ENCODE results near the gene KCNIP4. TPM values are rescaled to one million over a fixed set of nuclear protein-coding genes. Genes with fewer than 3 reads are reported as not detected.
A peak's percentile ranks its signal among the peaks of the same experiment; 100 is the strongest.

KCNIP4 gene
- total RNA-seq, 1 donor from 2014 or later: 8.7 TPM

DNA sequence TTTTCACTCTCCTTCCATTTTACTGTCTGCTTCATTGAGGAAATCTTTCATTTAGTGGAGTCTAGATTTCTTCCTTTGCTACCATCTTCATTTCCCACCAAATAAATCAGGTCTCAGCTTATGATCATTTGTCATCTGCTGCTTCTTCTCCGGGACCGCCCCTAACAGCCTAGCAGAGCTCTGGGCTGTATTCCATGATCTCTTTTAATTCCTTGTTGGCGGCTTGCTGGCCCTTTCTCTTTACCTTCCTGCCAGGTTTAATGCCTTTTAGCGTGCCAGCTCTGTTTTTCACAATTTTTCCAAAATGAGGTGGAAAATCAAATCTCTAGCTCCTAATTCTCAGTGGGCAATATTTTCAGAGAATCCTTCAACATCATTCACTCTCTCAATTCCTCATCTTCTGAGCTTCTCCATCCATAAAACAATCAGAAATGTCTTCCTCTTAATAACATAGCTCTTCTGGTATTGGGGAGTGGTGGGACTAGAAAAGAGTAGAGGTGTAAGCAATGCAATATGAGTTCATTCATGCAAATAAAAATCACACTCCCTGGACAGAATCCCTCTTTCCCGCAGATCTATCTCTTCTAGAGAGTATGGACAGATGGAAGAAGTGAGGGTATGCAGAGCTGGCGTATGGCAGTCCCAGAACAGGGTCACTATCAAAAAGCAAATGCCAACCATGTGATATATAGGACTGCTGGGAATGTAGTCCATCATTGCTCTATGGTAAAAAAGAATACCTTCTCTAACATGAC is 491.3 kb downstream of the KCNIP4 start:
- DNase-seq (ENCODE audit: low read depth): no peak

- DNase-seq (ENCODE audit: low read depth): no peak
These were observed 493.7 kb downstream of the KCNIP4 start for GRCh38 chr4:21454831-21455230.

GRCh38 chr4:21454201-21454600 is 494.4 kb downstream of the KCNIP4 start:
- peak; percentile 63 for DNase-seq (ENCODE audit: low read depth)

DNA sequence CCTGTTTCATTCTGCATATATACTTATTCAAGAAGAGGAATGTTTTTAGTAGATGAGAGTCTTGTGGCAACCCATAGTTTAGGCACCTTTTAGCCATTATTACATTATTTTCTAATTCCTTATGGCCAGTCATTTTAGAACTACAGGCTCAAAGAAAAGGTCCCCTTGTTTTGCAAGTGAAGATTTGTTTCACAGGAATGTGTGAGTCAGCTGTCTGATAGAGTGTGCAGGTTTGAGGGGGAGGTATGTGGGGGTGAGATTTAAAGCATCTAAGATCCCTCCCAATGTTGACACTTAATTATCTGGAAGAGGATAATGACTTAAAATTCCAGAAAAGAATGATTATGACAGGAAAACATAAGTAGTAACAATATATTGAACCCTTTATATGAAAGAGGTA is 495.6 kb downstream of the KCNIP4 start:
- peak; percentile 79 for DNase-seq (ENCODE audit: low read depth)

DNA sequence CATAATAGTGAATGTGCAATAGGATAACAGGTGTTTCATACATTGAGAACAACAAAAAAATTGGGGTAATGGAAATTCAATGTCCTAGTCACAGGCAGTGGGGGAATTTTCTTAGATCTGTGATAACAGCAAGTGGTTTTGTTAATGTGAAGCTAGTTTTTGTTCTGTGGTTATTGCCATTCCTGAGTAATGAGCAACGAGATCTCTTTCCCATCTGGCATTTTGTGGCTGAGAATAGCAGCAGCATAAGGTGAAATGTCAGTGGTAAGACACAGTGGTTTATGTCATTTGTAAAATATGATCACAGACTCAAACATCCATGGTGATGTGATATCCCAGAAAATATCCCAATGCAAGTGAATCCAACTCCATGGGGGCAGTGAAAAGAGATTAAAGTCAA is 497.5 kb downstream of the KCNIP4 start:
- DNase-seq (ENCODE audit: low read depth): peak; percentile 96

GRCh38 chr4:21450331-21450730 is 498.2 kb downstream of the KCNIP4 start:
- no peak for DNase-seq (ENCODE audit: low read depth)

DNA sequence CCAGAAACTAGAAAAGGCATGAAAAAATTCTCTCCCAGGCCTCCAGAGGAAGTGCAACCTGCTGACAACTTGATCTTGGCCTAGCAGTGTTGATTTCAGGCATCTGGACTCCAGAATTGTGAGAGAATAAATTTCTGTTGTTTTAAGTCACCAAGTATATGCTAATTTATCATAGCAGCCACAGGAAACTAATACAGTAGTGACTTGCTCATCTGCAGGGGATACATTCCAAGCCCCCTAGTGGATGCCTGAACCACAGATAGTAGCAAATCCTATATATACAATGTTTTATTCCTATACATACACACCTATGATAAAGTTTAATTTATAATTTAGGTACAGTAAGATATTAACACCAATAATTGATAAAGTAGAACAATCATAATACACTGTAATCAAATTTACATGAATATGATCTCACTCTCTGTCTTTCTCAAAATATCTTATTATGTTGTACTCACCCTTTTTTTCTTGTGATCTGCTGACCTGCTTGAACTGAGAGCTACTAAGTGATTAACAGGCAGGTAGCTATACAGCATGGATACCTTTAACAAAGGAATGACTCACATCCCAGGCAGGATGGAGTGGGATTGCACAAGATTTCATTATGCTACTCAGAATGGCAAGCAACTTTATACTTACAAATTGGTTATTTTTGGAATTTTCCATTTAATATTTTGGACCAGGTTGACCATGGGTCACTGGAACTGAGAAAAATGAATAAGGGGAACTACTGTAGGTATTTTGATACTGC is 501.1 kb downstream of the KCNIP4 start:
- DNase-seq (ENCODE audit: low read depth): peak; percentile 92

GRCh38 chr4:21420166-21420565 is 528.4 kb downstream of the KCNIP4 start:
- DNase-seq (ENCODE audit: low read depth): no peak

GRCh38 chr4:21415728-21416127 is 532.8 kb downstream of the KCNIP4 start:
- DNase-seq (ENCODE audit: low read depth): no peak

- DNase-seq (ENCODE audit: low read depth): no peak
These were observed 534.7 kb downstream of the KCNIP4 start for GRCh38 chr4:21413807-21414370.

GRCh38 chr4:21411086-21411485 is 537.5 kb downstream of the KCNIP4 start:
- no peak for DNase-seq (ENCODE audit: low read depth)

DNA sequence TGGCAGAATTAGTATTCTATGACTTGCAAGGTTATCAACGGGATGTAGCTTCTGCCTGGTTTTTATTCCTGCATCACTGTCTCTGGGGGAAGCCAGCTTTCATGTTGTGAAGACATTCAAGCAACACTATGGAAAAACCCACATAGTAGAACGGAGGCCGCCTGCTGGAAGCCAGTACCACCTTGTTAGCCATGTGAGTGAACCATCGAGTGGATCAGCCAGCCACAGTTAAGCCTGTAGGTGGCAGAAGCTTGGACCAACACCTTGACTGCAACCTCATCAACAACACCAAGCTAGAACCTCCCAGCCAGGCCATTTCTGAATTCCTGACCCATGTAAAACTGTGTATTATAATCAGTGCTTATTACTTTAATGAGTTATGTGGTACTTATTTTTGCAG is 538.2 kb downstream of the KCNIP4 start:
- DNase-seq (ENCODE audit: low read depth): no peak

DNA sequence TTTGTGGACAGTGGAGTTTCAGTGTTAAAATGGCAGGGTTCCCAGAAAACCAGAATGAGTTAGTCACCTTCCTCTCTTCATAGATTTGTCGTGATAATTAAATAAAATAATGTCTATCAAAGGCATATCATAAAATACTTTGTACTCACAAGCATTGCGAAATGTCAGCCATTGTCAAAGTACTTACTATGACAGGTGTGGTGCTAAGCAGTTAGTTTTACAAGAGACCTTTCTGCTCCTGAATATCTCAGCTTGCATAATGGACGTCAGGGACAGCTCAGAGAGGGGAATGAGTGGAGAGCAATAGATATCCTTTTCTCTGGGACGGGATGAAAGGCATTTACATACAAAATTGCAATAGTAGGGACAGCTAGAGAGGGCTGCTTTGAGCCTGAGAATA is 560.9 kb downstream of the KCNIP4 start:
- DNase-seq (ENCODE audit: low read depth): no peak

DNA sequence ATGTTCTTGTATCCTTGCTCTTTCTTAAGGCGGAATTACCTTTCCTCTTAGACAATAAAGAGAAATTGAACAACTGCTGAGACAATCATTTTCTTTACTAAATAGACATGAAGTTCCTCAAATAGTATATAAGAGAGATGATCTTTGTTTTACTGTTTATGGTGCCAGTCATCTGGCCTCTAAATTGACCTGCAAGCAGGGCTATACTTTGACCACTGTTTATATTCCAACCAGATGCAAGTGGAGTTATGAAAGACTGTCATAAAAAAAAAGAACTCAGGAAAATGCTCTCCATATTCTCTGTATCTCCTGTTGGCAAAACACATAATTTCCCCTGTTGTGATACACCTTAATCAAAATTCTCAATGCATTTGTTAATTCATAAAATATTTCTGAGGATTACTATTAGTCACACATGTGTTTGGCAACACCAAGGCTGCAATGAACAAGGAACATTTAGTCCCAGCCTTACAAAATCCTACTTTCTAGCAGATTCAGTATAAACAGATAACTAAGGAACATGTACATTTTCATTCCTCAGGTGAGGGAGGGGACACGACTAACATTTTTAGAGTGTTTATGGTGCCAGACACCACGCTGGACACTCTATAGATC is 562.3 kb downstream of the KCNIP4 start:
- no peak for DNase-seq (ENCODE audit: low read depth)

- no peak for DNase-seq (ENCODE audit: low read depth)
These were observed 562.9 kb downstream of the KCNIP4 start for GRCh38 chr4:21385706-21386105.

GRCh38 chr4:21384609-21385008 is 564.0 kb downstream of the KCNIP4 start:
- no peak for DNase-seq (ENCODE audit: low read depth)

DNA sequence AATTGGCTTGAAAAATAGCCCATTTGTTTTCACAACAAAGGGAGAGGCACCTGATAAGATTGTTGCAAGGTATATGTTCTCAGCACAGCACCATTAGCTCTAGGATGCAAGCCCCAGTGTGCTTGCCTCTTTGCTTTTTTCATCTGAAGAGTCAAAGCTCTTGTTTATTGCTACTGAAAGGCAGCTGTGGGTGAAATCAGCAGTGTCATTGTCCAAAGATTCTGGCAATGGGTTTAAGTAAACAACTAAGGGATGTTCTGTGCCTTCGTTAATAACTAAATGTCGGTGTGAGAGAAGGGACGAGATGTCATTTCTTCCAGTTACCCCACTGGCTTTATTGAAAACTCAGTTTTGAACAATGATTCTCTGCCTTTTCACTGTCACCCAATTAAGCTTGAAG is 567.7 kb downstream of the KCNIP4 start:
- DNase-seq (ENCODE audit: low read depth): no peak

DNA sequence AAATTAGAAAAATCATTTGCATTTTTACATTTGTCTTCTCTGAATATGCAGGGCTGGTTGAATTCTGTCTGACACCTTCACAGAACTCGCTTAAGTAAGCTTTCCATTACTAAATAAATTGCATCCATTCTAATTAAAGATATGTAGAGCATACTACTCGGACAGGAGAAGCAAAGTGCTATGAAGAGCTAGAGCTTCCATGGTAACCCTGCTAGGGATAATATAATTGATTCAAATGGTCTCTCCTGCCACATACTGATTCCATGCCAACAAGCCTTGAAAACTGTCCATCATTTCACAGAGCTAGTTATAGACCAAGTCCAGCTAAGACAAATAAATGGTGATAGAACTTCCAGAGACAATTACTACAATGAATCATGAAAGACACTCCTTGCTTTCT is 571.5 kb downstream of the KCNIP4 start:
- DNase-seq (ENCODE audit: low read depth): no peak

DNA sequence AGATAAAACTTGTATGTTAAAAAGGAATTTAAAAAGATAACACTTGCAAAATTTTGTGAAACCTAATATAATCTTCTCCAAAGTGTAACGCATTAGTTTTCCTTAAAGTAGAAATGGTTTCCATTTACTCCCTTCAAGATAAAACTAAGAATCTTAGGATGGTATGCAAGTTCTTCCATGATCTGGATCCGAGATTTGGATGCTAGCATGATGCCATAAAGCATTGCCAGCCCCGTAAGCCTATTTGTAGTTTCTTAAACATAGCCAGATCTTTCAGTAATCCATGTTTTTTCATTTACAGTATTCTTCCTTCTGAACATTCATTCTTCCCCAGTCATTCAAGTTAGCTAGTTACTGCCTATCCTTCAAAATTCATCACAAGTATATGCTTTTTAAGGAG is 572.4 kb downstream of the KCNIP4 start:
- DNase-seq (ENCODE audit: low read depth): no peak

DNA sequence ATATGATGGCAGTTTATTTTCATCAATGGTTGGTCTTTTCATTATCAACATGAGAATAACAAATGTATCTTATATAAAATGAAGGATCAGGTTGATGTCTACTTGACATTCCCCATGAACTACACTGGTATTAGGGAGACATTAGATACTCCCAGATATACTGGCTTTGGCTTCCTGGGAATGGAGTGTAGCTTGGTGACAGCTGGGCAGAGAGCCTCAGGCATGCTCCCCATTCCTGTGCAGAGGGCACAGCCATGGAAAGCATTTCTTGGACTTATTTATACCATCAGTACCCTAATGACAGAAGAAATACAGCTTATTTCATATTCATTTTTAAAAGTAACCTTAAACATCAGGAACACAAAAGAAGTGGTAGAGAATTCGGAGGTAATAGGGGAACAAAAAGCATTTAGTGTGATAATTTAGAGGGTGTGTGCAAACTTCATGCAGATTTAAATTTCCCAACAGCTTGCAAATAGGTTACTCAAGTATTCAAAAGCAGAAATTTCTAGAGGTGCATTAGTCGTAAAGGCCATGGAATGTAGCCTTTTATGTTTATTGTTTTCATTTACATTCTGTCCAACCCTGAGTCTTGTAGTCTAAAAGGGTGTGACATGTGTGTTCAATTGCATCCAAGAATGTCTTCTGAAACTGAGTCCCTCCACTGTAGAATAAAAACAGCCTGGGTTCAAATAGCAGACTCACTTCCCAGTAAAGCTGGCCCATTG is 573.8 kb downstream of the KCNIP4 start:
- DNase-seq (ENCODE audit: low read depth): peak; percentile 10

GRCh38 chr4:21367567-21367966 is 581.0 kb downstream of the KCNIP4 start:
- no peak for DNase-seq (ENCODE audit: low read depth)

GRCh38 chr4:21366840-21367239 is 581.7 kb downstream of the KCNIP4 start:
- DNase-seq (ENCODE audit: low read depth): no peak
